Naive B cell (primary cell): ENCODE data around the gene COL5A1. TPM values are rescaled to one million over a fixed set of nuclear protein-coding genes. Genes with fewer than 3 reads are reported as not detected.

Experiments
- ATAC-seq, 2 donors: fragments of 150-1000 bp; cut with Tn5 transposase; 2 replicates each; pipeline ENCODE4 v1.10.0; 2021; ENCODE audit warnings: low read depth in 2 of 2, mild to moderate bottlenecking in 2 of 2, moderate library complexity in 2 of 2
- DNase-seq: peaks from one replicate; pipeline ENCODE4 v3.0.0; 2022
- H3K27ac Mint-ChIP-seq, 6 donors: one replicate each; pipeline ENCODE4 v1.8.0; 2020 to 2022; ENCODE audit warnings: mild to moderate bottlenecking in 6 of 6, mixed read lengths in 6 of 6, moderate library complexity in 5 of 6, inconsistent platforms in 2 of 6
- H3K27me3 Mint-ChIP-seq, 3 donors: one replicate each; pipeline ENCODE4 v1.8.0; 2021 to 2022; ENCODE audit warnings: mixed read lengths in 3 of 3, mild to moderate bottlenecking in 1 of 3
- H3K36me3 Mint-ChIP-seq, 2 donors: one replicate each; pipeline ENCODE4 v1.8.0; 2020 to 2022; ENCODE audit warnings: mixed read lengths in 2 of 2, inconsistent platforms in 1 of 2, mild to moderate bottlenecking in 1 of 2
- H3K4me1 Mint-ChIP-seq, 3 donors: one replicate each; pipeline ENCODE4 v1.8.0; 2020 to 2022; ENCODE audit warnings: mixed read lengths in 3 of 3, inconsistent platforms in 1 of 3, mild to moderate bottlenecking in 1 of 3, moderate library complexity in 1 of 3
- H3K4me3 Mint-ChIP-seq, 8 donors: one replicate each; pipeline ENCODE4 v1.8.0; 2020 to 2022; ENCODE audit warnings: mild to moderate bottlenecking in 8 of 8, mixed read lengths in 8 of 8, moderate library complexity in 8 of 8, inconsistent platforms in 2 of 8
- H3K9me3 Mint-ChIP-seq, 7 donors: one replicate each; pipeline ENCODE4 v1.8.0; 2020 to 2022; ENCODE audit warnings: mixed read lengths in 7 of 7, mild to moderate bottlenecking in 5 of 7, inconsistent platforms in 2 of 7, moderate library complexity in 1 of 7
- polyA plus RNA-seq, 6 donors: library from polyadenylated mRNA; unstranded; fragments of 300-500 nt; fragmentation: Illumina TruSeq; gene quantifications; one replicate each; pipeline ENCODE4 v1.2.3, GENCODE V29; 2021; ENCODE audit warnings: low read depth in 6 of 6

Gene COL5A1
- polyA plus RNA-seq, 6 donors from 2014 or later = not detected

- Mint-ChIP-seq H3K9me3 (no peaks in the 10 kb centered on the region), H3K27ac (no peak overlapping the region), H3K4me3 (no peak overlapping the region), H3K4me1 (peaks cover 0 to 16% (median 11%) of the 10 kb centered on the region in 3 donors), H3K36me3 (no peaks in the 10 kb centered on the region), H3K27me3 (peaks cover 5 to 9% (median 6%) of the 10 kb centered on the region in 3 donors)
- no peak for ATAC-seq
- DNase-seq = no peak
Measured at GRCh38 chr9:134721344-134721743, 79.7 kb downstream of the COL5A1 start.

DNA sequence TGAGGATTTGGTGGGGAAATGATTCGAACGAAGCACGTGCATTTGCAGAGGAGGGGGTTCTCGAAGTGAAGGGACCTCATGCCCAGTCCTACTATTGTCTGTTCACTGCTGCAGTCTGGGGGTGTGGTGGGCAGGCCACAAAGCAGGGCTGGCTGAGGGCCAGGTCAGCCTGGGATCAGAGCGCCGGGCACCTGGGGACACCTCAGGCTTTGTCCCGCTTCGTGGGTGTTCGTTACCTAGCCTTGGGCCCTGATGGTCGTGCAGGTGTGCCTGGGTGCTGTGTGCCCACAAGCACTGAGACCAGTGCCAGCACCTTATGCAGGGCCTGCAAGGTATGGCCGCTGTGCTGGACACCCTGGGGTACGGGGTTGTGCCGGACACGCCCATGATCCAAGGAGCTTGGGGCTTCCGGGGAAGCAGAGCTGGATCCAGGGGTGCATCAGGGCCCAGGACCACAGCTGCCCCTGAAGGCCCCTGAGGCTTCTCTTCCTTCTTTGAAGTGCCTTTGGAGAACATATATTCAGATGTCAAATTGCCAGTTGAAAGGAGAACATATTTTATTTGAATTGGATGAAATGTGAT, 80.6 kb downstream of the COL5A1 start:
- no peak for ATAC-seq
- Mint-ChIP-seq H3K27ac (no peak overlapping the region), H3K4me1 (peaks cover 0 to 16% (median 11%) of the 10 kb centered on the region in 3 donors)

GRCh38 chr9:134723037-134723436, 81.4 kb downstream of the COL5A1 start:
- peak overlapping the region in 1 of 8 donors; percentile 12 for H3K4me3 Mint-ChIP-seq
- peaks cover 5 to 10% (median 9%) of the 10 kb centered on the region in 3 donors for H3K27me3 Mint-ChIP-seq
- DNase-seq (no peak), ATAC-seq (no peak)
- H3K9me3 Mint-ChIP-seq = no peaks in the 10 kb centered on the region
- H3K4me1 Mint-ChIP-seq = peaks cover 0 to 16% (median 11%) of the 10 kb centered on the region in 3 donors
- no peaks in the 10 kb centered on the region for H3K36me3 Mint-ChIP-seq
- H3K27ac Mint-ChIP-seq = no peak overlapping the region

More for the DNA sequence above, 80.6 kb downstream of the COL5A1 start:
- peaks cover 5 to 9% (median 6%) of the 10 kb centered on the region in 3 donors for H3K27me3 Mint-ChIP-seq
- no peaks in the 10 kb centered on the region for H3K9me3 Mint-ChIP-seq
- no peak for DNase-seq
- peak overlapping the region in 3 of 8 donors; percentile 7 to 72 (median 8) for H3K4me3 Mint-ChIP-seq
- no peaks in the 10 kb centered on the region for H3K36me3 Mint-ChIP-seq

GRCh38 chr9:134723491-134724190, 82.0 kb downstream of the COL5A1 start:
- H3K4me3 Mint-ChIP-seq = peak overlapping the region in 1 of 8 donors; percentile 16
- H3K36me3 Mint-ChIP-seq = no peaks in the 10 kb centered on the region
- H3K27me3 Mint-ChIP-seq = peaks cover 5 to 11% (median 9%) of the 10 kb centered on the region in 3 donors
- H3K9me3 Mint-ChIP-seq = no peaks in the 10 kb centered on the region
- no peak for DNase-seq
- H3K27ac Mint-ChIP-seq = peak overlapping the region in 1 of 6 donors; percentile 71
- H3K4me1 Mint-ChIP-seq = peaks cover 0 to 16% (median 11%) of the 10 kb centered on the region in 3 donors
- no peak for ATAC-seq

GRCh38 chr9:134724202-134724911, 82.8 kb downstream of the COL5A1 start:
- H3K4me1 Mint-ChIP-seq = peaks cover 0 to 18% (median 11%) of the 10 kb centered on the region in 3 donors
- H3K4me3 Mint-ChIP-seq = no peak overlapping the region
- no peaks in the 10 kb centered on the region for H3K36me3 Mint-ChIP-seq

GRCh38 chr9:134724912-134725604, 83.5 kb downstream of the COL5A1 start:
- Mint-ChIP-seq H3K36me3 (no peaks in the 10 kb centered on the region), H3K27me3 (peaks cover 5 to 11% (median 9%) of the 10 kb centered on the region in 3 donors), H3K4me1 (peaks cover 0 to 18% (median 11%) of the 10 kb centered on the region in 3 donors), H3K4me3 (peak overlapping the region in 2 of 8 donors; percentile 13 to 53), H3K27ac (no peak overlapping the region), H3K9me3 (peaks cover 0 to 4% (median 0%) of the 10 kb centered on the region in 7 donors)
- no peak for ATAC-seq
- no peak for DNase-seq

More at GRCh38 chr9:134724202-134724911, 82.8 kb downstream of the COL5A1 start:
- ATAC-seq (no peak), DNase-seq (no peak)
- Mint-ChIP-seq H3K27me3 (peaks cover 5 to 11% (median 9%) of the 10 kb centered on the region in 3 donors), H3K27ac (peak overlapping the region in 1 of 6 donors; percentile 71), H3K9me3 (peaks cover 0 to 2% (median 0%) of the 10 kb centered on the region in 7 donors)

GRCh38 chr9:134725605-134725940, 84.0 kb downstream of the COL5A1 start:
- H3K9me3 Mint-ChIP-seq = peaks cover 0 to 4% (median 0%) of the 10 kb centered on the region in 7 donors
- H3K27ac Mint-ChIP-seq = peak overlapping the region in 1 of 6 donors; percentile 5
- H3K4me1 Mint-ChIP-seq = peaks cover 0 to 18% (median 11%) of the 10 kb centered on the region in 3 donors
- peak overlapping the region in 4 of 8 donors; percentile 0 to 53 (median 10) for H3K4me3 Mint-ChIP-seq
- H3K36me3 Mint-ChIP-seq = no peaks in the 10 kb centered on the region
- H3K27me3 Mint-ChIP-seq = peaks cover 5 to 11% (median 9%) of the 10 kb centered on the region in 3 donors
- ATAC-seq = peak; percentile 47 to 86
- peak; percentile 29 for DNase-seq

GRCh38 chr9:134726026-134726721, 84.6 kb downstream of the COL5A1 start:
- H3K4me1 Mint-ChIP-seq = peaks cover 0 to 18% (median 11%) of the 10 kb centered on the region in 3 donors
- ATAC-seq (no peak), DNase-seq (no peak)
- no peaks in the 10 kb centered on the region for H3K36me3 Mint-ChIP-seq
- H3K27ac Mint-ChIP-seq = peak overlapping the region in 1 of 6 donors; percentile 21
- H3K9me3 Mint-ChIP-seq = peaks cover 0 to 4% (median 0%) of the 10 kb centered on the region in 7 donors
- peaks cover 5 to 11% (median 9%) of the 10 kb centered on the region in 3 donors for H3K27me3 Mint-ChIP-seq
- H3K4me3 Mint-ChIP-seq = peak overlapping the region in 2 of 8 donors; percentile 13 to 53

DNA sequence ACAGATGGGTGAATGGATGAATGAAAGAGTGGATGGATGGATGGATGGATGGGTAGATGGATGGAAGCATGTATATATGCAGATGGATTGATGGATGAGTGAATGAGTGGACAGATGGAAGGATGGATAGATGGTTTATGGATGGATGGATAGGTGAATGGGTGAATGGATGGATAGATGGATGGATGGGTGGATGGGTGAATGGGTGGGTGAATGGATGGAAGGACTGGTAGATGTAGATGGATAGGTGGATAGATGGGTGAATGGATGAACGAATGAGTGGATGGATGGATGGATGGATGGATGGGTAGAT, 85.1 kb downstream of the COL5A1 start:
- no peaks in the 10 kb centered on the region for H3K36me3 Mint-ChIP-seq
- DNase-seq (no peak), ATAC-seq (no peak)
- peaks cover 0 to 18% (median 11%) of the 10 kb centered on the region in 3 donors for H3K4me1 Mint-ChIP-seq
- H3K27ac Mint-ChIP-seq = no peak overlapping the region
- peaks cover 5 to 11% (median 9%) of the 10 kb centered on the region in 3 donors for H3K27me3 Mint-ChIP-seq
- no peak overlapping the region for H3K4me3 Mint-ChIP-seq
- H3K9me3 Mint-ChIP-seq = peaks cover 0 to 4% (median 0%) of the 10 kb centered on the region in 7 donors

GRCh38 chr9:134728021-134728795, 86.6 kb downstream of the COL5A1 start:
- H3K36me3 Mint-ChIP-seq = no peaks in the 10 kb centered on the region
- H3K27me3 Mint-ChIP-seq = peaks cover 0 to 5% (median 5%) of the 10 kb centered on the region in 3 donors
- H3K9me3 Mint-ChIP-seq = peaks cover 0 to 4% (median 0%) of the 10 kb centered on the region in 7 donors
- peaks cover 0 to 11% (median 10%) of the 10 kb centered on the region in 3 donors for H3K4me1 Mint-ChIP-seq
- no peak overlapping the region for H3K4me3 Mint-ChIP-seq
- ATAC-seq (no peak), DNase-seq (no peak)
- H3K27ac Mint-ChIP-seq = no peak overlapping the region

DNA sequence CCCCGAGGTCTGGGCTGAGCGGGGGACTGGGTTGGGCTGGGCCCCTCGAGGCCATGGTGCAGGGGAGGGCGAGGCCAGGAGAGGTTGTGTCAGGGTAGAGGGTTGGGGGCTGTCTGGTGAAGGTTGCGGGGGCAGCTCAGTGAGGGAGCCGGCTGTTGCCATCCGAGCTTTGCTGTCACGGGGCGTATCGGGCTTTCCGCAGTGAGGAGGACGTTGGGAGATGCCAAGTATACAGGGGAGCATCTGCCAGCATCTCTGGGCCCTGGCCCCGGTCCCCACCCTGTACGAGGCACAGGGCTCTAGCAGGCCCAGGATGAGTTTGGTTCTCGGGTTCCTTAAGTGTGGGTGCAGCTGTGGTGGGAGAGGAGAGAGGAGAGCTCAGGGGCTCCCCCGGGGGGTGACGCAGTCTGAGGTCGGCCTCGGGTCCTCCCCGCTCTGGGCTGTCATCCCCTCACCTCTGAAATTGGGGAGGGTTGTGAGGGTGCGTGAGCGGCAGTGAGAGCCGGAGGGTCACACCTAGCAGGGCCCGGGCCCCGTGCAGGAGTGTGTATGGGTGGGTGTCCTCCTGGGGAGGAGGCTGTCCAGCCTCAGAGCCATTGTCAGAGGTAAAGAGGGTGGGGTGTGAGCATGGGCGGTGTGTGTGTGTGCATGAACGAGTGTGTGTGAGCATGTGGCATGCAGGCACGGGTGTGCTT, 87.3 kb downstream of the COL5A1 start:
- ATAC-seq (no peak), DNase-seq (no peak)
- H3K4me1 Mint-ChIP-seq = peaks cover 0 to 9% (median 5%) of the 10 kb centered on the region in 3 donors
- H3K4me3 Mint-ChIP-seq = peak overlapping the region in 1 of 8 donors; percentile 55
- H3K27ac Mint-ChIP-seq = no peak overlapping the region
- peaks cover 0 to 4% (median 0%) of the 10 kb centered on the region in 7 donors for H3K9me3 Mint-ChIP-seq
- no peaks in the 10 kb centered on the region for H3K36me3 Mint-ChIP-seq
- peaks cover 0 to 5% (median 5%) of the 10 kb centered on the region in 3 donors for H3K27me3 Mint-ChIP-seq
